COLO668 (cell line): ENCODE data around the gene KCNJ12.
A peak's percentile ranks its signal among the peaks of the same experiment; 100 is the strongest.
"Not testable (repeated sequence)": the region's sequence is repeated elsewhere in the genome, so short reads cannot be mapped to it uniquely, and the experiment has no call there.

Experiments used
- DNase-seq: peaks from one replicate; lab custom pipeline; 2025; ENCODE audit not compliant: unreplicated experiment; lab: John Stamatoyannopoulos, UW

Gene KCNJ12

GRCh38 chr17:21376081-21376758 lies at the start of gene KCNJ12:
TSS of gene KCNJ12 (plus strand) at chr17:21376357. CDS start at chr17:21415343, 38,986 bp downstream.
- DNase-seq, result peak; percentile 4

GRCh38 chr17:21327921-21328320 lies 48.2 kb upstream of the KCNJ12 start:
- not testable (repeated sequence) for DNase-seq

- not testable (repeated sequence) for DNase-seq
Observed at GRCh38 chr17:21328778-21329177, 47.4 kb upstream of the KCNJ12 start.

- DNase-seq, result no peak
Observed at GRCh38 chr17:21330436-21331160, 45.6 kb upstream of the KCNJ12 start.

GRCh38 chr17:21336541-21337294 lies 39.4 kb upstream of the KCNJ12 start:
- not testable (repeated sequence) for DNase-seq

GRCh38 chr17:21337981-21338625 lies 38.1 kb upstream of the KCNJ12 start:
- DNase-seq, result not testable (repeated sequence)

- no peak for DNase-seq
Observed at GRCh38 chr17:21339011-21339410, 37.1 kb upstream of the KCNJ12 start.

- DNase-seq, result not testable (repeated sequence)
Observed at GRCh38 chr17:21339571-21339970, 36.6 kb upstream of the KCNJ12 start.

- not testable (repeated sequence) for DNase-seq
Observed at GRCh38 chr17:21340407-21340806, 35.8 kb upstream of the KCNJ12 start.

- not testable (repeated sequence) for DNase-seq
Observed at GRCh38 chr17:21341279-21341678, 34.9 kb upstream of the KCNJ12 start.

GRCh38 chr17:21341925-21342540 lies 34.1 kb upstream of the KCNJ12 start:
- not testable (repeated sequence) for DNase-seq

- DNase-seq, result not testable (repeated sequence)
Observed at GRCh38 chr17:21343061-21343949, 32.9 kb upstream of the KCNJ12 start.

- not testable (repeated sequence) for DNase-seq
Observed at GRCh38 chr17:21344801-21345200, 31.4 kb upstream of the KCNJ12 start.

- DNase-seq, result no peak
Observed at GRCh38 chr17:21345236-21345635, 30.9 kb upstream of the KCNJ12 start.

- not testable (repeated sequence) for DNase-seq
Observed at GRCh38 chr17:21346107-21346506, 30.1 kb upstream of the KCNJ12 start.

GRCh38 chr17:21346651-21347250 lies 29.4 kb upstream of the KCNJ12 start:
- DNase-seq, result not testable (repeated sequence)

- not testable (repeated sequence) for DNase-seq
Observed at GRCh38 chr17:21347660-21348059, 28.5 kb upstream of the KCNJ12 start.

- not testable (repeated sequence) for DNase-seq
Observed at GRCh38 chr17:21348081-21348925, 27.9 kb upstream of the KCNJ12 start.
